ENCODE results near the gene TNS1.

GRCh38 chr2:217810260-217810659 lies 192.5 kb downstream of the TNS1 start:
- TF ChIP-seq EZH2 (IDR thresholded peaks at IDR 0.05; ENCODE audit: insufficient read depth, poor library complexity, severe bottlenecking) (no peak), EZH2phosphoT487 (IDR thresholded peaks at IDR 0.05; ENCODE audit: insufficient read depth, low read depth) (no peak)

Data from GM23248 (cell line).